ENCODE measurements around the gene LNPK.
"Not testable (repeated sequence)": the region's sequence is repeated elsewhere in the genome, so short reads cannot be mapped to it uniquely, and the experiment has no call there.

LNPK gene

GRCh38 chr2:175895957-175896356 lies 106.1 kb downstream of the LNPK start:
- DNase-seq: not testable (repeated sequence)

- DNase-seq: no peak
Observed at GRCh38 chr2:175892046-175892445, 110.0 kb downstream of the LNPK start.

- DNase-seq: no peak
Observed at GRCh38 chr2:175890636-175891242, 111.3 kb downstream of the LNPK start.

- no peak for DNase-seq
Observed at GRCh38 chr2:175889701-175890302, 112.3 kb downstream of the LNPK start.

- no peak for DNase-seq
Observed at GRCh38 chr2:175887776-175888175, 114.3 kb downstream of the LNPK start.

- DNase-seq: no peak
Observed at GRCh38 chr2:175884697-175885393, 117.2 kb downstream of the LNPK start.

GRCh38 chr2:175883586-175884194 lies 118.4 kb downstream of the LNPK start:
- DNase-seq: no peak

GRCh38 chr2:175879679-175880078 lies 122.4 kb downstream of the LNPK start:
- DNase-seq: no peak

- DNase-seq: no peak
Observed at GRCh38 chr2:175877845-175878544, 124.1 kb downstream of the LNPK start.

- no peak for DNase-seq
Observed at GRCh38 chr2:175874291-175874690, 127.8 kb downstream of the LNPK start.
